GM18505 (cell line): ENCODE data around the gene GRID1.

Experiments
- ATAC-seq: cut with Tn5 transposase; IDR thresholded peaks from one replicate; pipeline ENCODE4 v1.9.1; 2021; ENCODE audit not compliant: unreplicated experiment
- POLR2A ChIP-seq: IDR thresholded peaks from 4 replicates; pipeline ENCODE4 v1.6.1; 2011; ENCODE audit warnings: borderline replicate concordance; ENCODE audit not compliant: insufficient read depth, insufficient read length; ENCODE audit errors: extremely low read depth

The GRID1 gene

GRCh38 chr10:86151613-86152012 lies 215.0 kb downstream of the GRID1 start:
- no peak for ATAC-seq
- TF ChIP-seq POLR2A = no peak

DNA sequence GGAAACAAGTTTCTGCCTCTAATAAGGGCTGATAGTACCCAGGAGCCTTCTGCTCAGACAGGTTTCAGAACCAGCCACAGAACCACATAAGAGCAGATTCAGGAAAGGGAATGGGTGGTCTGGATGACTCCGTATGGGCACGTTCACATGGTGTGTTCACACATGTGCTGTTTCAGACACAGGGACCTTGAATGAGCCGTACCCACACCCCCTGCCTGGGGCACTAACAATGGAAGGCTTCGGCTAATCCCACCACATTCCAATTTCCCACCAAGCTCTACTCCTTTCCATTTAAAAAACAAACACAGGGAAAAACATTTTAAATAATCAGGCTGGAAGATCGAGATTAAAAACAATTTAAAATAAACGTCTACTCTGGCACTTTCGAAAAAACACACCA lies 217.3 kb downstream of the GRID1 start:
- TF ChIP-seq POLR2A = no peak
- no peak for ATAC-seq

- TF ChIP-seq POLR2A = no peak
- no peak for ATAC-seq
These were observed 218.5 kb downstream of the GRID1 start for GRCh38 chr10:86148117-86148516.

GRCh38 chr10:86144301-86144700 lies 222.3 kb downstream of the GRID1 start:
- no peak for TF ChIP-seq POLR2A
- no peak for ATAC-seq

DNA sequence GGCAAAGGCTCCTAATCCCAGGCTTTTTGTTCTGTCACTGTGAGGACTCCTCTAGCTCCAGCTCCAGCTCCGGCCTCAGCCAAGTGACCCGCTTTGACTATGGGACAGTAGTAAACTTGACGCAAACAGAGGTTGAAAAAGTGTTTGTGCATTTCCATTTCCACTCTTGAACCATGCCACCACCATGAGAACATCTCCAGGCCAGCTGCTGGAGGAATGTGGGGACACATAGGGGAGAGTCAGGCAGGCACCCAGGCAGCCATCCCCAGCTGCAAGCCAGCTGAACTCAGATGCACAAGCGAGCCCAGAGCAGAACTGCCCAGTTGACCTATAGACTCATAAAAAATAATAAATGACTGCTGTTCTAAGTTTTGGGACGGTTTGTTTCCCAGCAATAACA lies 224.7 kb downstream of the GRID1 start:
- ATAC-seq = no peak
- no peak for TF ChIP-seq POLR2A

DNA sequence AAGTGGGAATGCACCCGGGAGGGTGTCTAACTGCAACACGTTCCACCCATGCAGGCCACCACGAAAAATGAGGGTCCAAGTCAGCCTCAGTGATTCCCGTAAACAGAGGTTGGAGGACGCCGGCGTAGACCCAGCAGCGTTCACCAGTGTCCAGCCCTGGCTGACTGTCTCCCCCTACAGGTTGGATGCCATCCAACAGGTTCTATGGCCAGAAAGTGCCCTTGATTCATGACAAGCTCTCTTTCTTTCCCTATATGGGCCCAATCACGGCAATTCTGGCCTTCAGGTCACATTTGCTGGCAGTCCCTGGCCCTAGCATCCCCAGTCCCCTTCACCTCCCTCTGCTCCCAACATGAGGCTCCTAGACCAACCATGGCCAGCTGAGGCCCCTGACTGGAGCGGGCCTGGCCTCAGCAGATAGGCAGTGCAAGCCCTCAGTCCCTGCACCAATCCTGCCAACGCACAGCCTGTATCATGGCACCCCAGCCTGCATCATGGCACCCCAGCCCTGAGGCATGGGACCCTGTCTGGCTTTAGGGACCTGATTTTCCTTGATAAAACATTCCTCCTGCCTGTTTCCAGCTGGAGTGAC lies 227.4 kb downstream of the GRID1 start:
- TF ChIP-seq POLR2A = no peak
- ATAC-seq = no peak

DNA sequence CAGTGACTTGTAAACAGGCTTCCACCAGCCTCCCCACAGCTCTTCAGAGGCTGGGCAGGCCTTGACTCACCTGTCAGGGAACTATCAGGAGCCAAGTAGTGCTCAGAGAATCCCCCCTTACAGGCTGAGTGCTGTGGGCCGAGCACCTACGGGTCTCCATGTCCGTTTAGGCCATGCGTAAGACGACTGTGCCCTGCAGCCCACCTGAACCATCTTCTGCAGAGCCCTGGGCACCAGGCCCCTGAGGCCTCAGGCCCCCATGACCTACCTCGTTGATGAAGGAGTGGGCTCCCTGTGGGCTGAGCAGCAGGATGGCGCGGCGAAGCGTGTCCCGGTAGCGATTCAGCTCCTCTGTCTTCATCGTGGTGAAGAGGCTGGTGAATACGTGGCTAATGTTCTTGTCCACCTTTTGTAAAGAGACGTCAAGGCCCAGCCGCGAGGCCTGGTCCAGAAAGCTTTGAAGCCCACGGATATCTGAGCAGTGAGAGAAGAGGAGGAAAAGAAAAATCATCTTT lies 228.0 kb downstream of the GRID1 start:
- no peak for TF ChIP-seq POLR2A

GRCh38 chr10:86137561-86137960 lies 229.0 kb downstream of the GRID1 start:
- no peak for TF ChIP-seq POLR2A
- ATAC-seq = no peak

More for the DNA sequence above, 228.0 kb downstream of the GRID1 start:
- ATAC-seq = no peak

GRCh38 chr10:86136934-86137333 lies 229.7 kb downstream of the GRID1 start:
- no peak for TF ChIP-seq POLR2A
- ATAC-seq = no peak

GRCh38 chr10:86135191-86135590 lies 231.4 kb downstream of the GRID1 start:
- TF ChIP-seq POLR2A = no peak
- no peak for ATAC-seq

DNA sequence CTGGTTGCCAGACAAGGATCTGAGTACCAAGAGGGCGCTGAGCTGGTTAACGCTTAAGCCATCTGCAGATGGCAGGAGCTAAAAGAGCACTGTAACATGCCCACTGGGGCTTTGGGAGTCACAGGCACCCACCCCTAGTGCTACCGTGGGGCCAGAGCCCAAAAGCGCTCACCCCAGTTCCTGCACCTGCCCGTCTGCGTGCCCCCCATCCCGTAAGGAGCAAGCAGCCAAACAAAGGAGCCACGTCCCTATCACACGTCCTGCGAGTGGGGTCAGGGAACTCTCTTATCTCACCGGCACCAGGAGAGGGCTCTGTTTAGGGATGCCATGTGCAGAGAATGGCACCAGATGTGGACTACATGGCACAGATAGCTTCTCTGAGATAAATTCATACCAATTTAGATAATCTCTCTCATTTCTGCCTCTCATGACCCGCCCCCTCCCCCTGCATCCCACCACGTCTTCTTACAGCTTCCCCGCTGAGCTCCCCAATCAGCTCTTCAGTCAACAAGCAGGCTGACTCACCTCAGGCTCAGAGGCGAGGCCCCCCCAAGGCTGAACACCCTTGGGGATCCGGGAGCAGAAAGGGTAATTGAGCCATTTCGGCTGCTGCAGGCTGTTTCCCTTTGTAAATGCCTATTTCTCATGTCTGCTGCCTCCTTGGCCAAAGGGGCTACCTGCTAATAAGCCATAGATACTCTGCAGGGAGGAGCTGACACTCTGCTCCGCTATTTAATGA lies 235.7 kb downstream of the GRID1 start:
- no peak for ATAC-seq
- TF ChIP-seq POLR2A = no peak

GRCh38 chr10:86130041-86130440 lies 236.6 kb downstream of the GRID1 start:
- ATAC-seq = no peak
- TF ChIP-seq POLR2A = no peak

DNA sequence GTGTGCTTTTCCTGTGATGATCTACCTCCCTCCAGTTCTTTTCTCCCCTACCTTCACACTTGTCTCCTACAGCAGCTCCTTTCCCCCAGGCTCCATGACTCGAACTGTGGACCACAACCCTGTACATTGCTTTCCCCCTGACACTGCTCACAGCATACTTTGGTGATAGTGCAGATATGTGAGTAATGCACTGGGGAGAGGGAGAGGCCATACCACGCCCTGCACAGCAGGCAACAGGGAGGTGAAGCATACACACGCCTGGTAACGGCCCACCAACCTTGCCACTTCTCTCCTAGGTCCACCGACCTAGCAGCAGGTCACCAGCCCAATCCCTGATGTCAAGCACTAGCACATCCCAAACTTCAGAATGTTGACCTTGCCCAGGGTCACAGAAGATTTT lies 238.2 kb downstream of the GRID1 start:
- ATAC-seq = no peak
- TF ChIP-seq POLR2A = no peak

GRCh38 chr10:86127274-86127819 lies 239.2 kb downstream of the GRID1 start:
- ATAC-seq = no peak
- TF ChIP-seq POLR2A = no peak
